GM19463 (cell line): ENCODE results near the gene CPSF4.
A peak's percentile ranks its signal among the peaks of the same experiment; 100 is the strongest.

ENCODE experiments used
- ATAC-seq: cut with Tn5 transposase; IDR thresholded peaks from one replicate; pipeline ENCODE4 v1.9.1; 2021; ENCODE audit warnings: mild to moderate bottlenecking, moderate library complexity; ENCODE audit not compliant: unreplicated experiment

The CPSF4 gene

DNA sequence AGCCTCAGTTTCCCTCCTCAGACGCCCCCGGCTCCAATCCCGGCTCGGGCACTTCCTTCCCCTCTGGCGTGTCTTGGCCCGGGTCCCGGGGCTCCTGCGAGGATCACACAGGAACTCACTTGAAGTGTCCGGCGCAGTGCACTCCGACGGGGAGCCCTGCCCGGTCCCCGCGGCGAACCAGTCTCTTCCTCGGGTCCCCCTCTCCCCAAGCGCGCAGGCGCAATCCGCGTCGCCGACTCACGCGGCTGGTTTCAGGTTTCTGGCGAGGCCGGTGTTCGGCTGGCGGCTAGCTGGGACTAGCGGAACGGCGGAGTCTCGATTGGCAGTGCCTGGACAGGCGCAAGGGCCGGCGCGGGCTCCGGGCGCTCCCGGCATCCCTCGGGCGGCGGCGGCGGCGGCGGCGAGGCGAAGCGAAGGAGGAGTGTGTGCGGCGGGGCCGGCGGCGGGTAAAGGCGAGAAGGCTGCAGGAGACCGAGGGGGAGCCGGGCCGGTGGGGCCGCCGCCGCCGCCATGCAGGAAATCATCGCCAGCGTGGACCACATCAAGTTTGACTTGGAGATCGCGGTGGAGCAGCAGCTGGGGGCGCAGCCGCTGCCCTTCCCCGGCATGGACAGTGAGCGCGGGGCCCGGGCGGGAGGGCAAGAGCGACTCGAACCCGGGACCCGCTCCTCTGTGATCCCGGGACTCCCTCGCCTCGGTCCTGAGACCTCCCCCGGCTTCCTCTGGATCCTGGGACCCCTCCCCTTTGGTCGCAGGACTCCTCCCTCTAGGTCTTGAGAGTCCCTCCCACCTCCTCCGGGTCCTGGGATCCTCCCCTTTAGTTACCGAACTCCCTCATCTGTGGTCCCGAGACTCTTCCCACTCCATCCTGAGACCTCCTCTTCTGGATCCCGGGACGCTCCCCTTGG, at the start of gene CPSF4, which contains the start of gene PTCD1:
TSS of gene CPSF4 (plus strand) at position 371 of the 908 bp plus-strand sequence. CDS start at position 511, 140 bp downstream.
TSS of gene PTCD1 (minus strand) at position 226 of the 908 bp plus-strand sequence. CDS start 3,556 bp downstream, outside the sequence.
- ATAC-seq, result peak; percentile 95

DNA sequence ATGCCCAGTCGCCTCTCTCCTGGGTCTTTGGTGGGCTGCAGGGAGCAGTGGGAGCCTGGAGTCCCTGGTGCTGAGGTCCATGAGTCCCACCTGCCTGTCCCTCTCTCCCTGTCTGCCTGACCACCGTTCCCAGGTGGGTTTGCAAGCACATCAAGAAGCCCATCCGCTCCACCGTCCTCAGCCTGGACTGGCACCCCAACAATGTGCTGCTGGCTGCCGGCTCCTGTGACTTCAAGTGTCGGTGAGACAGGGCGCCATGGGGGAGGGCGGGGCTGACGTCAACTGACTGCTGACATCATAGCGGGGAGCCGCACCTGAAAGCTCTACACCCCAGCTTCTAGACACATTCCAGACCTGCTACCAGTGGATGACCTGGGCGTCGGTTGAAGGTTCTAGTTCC, 49.0 kb upstream of the CPSF4 start:
- ATAC-seq, result no peak

DNA sequence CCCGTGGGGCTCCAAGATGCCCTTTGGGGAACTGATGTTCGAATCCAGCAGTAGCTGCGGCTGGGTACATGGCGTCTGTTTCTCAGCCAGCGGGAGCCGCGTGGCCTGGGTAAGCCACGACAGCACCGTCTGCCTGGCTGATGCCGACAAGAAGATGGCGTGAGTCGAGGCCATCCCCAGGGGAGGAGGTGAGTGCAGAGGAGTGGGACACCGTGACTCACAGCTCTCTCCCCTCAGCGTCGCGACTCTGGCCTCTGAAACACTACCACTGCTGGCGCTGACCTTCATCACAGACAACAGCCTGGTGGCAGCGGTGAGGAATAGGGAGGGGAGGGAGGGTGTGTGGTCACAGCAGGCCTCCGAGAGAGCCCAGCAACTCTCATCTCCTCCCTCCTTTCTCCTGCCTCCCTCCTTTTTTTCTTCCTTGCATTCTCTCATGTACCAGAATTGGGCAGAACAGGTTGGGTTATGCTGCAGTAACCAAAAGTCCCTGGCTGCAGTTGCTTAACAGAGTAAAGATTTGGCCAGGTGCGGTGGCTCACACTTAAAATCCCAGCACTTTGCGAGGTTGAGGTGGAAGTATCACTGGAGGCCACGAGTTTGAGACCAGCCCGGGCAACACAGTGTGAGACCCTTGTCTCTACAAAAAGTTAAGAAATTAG, 47.7 kb upstream of the CPSF4 start:
- no peak for ATAC-seq

DNA sequence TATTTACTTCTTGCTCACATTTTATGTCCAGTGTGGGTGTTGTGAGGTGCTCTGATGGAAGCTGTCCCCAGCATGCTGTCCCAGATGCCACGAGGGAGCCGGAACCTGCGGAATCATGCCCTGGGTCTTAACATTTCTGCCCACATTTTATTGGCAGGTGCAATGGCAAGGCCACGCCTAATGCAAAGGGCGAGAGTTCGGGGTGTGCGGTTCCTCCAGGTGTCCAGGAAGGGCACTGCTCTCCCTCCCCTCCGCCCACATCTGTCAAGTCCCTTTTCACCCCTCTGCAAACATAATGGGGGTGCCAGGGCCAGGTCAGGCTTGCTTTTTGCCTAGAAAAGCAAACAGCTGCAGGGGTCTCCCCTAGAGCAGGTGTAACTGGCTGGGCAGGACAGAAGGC, 46.7 kb upstream of the CPSF4 start:
- ATAC-seq, result no peak

DNA sequence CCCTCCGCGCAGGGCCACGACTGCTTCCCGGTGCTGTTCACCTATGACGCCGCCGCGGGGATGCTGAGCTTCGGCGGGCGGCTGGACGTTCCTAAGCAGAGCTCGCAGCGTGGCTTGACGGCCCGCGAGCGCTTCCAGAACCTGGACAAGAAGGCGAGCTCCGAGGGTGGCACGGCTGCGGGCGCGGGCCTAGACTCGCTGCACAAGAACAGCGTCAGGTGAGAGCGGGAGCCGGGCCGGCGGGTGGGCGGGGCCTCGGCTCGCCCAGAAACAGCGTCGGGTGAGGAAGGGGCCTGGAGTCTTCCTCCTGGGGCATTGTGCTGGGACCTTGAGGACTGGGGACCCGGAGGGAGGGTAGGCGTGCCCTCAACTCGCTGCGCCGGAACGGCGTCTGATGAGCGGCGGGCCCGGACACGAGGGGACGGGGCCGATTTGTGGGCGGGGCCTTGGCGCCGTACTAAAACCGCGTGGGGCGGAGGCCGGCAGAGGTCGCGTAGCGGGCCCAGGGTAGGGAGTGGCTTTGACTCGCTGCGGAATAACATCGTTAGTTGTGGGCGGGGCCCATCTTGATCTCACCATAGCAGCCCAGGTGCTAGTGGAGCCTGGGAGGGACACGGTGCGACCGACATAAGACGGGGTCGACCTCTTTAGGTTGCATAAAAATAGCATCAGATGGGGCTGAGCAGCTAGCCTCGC, 45.9 kb upstream of the CPSF4 start:
- ATAC-seq, result peak; percentile 60

DNA sequence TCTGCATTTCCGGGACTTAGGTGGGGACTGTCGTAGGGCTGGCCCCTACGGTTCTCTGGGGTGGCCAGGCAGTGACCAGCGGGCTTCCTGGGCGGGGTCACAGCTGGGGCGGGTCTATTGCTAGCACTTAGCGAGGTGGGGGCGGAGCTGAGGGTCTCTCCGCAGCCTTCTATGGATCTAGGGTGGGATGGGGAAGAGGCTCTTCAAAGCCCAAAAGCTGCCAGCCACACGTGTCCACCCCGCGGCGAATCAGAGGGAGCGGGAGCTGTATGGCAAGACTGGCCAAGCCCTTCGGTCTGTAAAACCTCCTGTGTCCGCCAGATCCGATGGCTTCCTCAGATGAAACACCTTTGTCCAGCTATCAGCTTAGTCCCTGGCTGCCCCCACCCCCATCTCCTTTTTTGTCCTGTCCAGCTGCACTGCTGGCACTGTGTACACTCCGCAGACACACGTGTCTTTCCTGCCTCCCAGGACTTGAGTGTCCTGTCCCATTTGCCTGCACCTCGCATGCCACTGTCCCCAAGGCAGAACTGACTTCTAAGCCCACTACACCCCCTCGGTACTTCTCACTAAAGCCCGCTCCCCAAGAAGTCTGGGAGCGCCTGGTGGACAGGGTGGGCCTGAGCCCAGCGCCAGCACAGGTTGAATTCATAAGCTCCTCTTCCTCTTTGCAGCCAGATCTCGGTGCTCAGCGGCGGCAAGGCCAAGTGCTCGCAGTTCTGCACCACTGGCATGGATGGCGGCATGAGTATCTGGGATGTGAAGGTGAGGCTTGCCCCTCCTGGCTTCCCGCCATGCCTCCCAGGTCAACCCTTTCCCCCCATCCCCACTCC, 45.2 kb upstream of the CPSF4 start:
- ATAC-seq, result no peak

DNA sequence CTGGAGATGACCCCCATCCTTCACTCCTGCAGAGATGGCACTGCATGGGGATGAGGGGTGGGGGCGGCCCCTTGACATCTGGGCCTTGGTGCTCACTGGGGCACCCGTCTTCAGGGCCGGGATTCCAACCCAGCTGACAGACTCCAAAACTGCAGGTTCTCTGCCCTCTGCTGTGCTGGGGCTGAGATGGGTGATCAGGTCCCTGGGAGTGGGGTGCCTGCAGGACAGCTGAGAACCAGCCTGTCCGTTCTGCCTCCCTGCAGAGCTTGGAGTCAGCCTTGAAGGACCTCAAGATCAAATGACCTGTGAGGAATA, 44.6 kb upstream of the CPSF4 start:
- no peak for ATAC-seq

DNA sequence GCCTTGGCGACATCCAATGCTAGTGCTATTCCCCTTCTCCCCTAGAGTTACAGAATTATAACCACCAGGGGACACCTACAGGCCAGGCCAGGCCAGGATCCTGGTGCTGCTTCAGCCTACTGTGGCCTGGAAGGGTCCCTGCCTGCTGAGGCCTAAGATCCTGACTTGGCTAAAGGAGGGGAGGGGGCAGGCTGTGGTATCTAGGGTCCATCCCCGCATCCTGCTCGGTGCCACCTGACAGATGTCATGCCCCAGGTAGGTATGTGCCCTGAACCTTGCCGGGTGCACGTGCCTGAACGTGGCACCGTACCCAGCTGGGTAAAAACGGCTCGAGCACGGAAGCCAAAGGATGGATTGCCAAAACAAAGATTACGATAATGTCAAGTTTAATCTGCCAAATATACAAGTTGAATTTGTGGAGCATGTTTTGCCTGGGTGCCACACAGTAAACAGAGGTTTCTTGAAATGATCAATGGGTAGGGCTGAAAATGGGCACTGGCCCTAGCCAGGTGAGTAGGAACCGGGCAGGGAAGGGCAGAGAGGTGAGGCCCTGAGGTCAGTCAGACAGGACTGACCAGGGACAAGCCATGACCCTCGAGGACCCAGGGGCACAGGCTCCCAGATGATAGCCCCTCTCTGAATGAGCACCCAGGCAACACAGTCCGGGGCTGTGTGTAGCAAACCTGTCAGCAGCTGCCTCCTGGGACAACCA, 43.0 kb upstream of the CPSF4 start:
- no peak for ATAC-seq

DNA sequence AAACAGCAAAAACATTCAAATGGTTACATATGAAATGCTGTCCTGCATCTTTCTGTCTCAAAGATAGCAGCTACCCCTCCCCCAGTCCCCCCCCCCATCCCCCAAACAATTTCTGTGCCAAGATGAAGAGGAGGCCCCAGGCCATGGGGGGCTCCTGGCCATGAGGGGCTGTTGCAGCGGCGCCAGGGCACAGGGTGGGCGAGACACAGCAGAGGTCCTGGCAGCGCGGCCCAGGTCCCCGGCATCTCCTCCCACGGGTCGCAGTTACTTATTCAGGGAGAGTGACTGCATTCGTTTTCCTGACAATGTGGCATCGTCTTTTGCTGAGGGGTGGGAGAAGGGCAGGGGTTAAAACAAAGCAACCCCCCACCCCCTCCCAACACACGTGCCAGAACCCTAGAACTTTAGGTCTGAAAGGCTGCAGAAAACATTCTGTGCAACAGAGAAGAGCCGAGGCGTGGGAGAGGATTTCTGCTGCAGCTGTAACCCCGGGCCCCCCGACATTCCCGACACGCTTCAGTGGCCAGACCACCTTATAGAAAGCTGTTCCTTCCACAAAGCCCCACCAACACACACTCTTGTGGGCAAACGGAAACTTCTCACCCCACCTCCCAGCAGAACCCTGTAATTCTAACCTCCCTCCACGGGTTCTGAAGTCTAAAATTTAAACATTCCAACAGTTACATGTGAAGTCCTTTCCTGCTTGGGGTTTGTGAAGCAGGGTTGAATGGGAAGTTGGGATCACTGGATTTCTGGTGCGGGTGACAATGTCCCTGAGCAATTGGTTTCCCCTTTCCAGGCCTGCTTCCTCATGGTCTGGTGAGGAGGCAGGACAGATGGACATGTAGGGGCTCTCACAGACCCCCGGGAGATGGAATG, 42.1 kb upstream of the CPSF4 start:
- no peak for ATAC-seq

DNA sequence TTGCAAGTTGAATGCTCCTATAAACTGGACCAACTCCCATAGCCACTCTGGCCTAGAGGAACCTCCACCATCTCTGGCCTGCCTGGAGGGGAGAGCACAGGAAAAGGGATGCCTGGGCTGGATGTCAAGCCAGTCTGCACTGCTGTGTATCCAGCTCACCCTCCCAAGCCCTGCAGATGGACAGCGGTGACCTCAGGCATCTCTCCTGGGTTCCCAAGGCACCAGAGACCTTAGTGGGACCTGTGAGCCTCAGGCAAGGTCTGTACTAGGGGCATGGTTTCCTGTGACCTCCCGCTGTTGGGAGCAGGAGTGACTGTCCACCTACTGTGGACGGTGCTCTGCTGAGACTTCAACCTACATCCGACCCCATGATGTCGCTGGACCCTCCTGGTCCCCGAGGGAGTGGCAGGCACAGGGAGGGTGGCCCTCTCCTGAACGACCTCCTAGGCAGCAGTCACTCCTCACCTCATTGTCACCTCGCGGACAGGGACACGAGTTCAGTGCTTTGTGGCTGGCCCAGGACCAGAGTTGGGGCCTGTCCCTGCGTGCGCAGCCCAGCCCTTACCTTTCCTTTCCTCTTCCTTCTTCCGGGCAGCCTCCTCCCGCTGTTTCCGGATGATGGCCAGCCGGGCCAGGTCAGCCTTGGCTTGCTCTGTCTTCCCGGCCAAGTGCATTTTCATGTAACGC, 41.3 kb upstream of the CPSF4 start:
- ATAC-seq, result no peak

DNA sequence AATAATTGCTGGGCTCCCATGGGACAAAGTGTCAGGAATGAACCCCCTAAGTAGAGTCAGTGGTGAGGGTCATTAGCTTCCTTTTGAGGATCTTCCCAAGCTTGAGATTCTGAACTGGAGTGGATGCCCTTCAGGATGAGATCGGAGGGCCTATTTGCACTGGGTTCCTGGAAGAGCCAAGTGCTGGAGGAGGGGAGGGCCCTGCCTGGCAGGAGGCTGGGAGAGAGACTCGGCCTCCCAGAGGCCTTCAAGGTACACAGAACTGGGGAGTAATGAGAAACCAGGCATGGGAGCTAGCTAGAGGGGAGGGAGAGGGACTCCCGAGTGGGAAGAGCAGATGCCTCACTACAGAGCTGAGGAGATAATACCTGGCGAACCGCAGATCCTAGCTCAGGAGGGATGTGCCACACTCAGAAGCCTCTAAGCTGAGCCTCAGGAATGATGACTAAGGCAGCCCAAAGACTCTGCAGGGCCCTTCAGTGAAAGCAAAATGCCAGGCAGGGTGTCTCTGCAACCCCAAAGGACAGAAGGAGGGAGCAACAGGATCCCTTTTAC, 39.8 kb upstream of the CPSF4 start:
- no peak for ATAC-seq

DNA sequence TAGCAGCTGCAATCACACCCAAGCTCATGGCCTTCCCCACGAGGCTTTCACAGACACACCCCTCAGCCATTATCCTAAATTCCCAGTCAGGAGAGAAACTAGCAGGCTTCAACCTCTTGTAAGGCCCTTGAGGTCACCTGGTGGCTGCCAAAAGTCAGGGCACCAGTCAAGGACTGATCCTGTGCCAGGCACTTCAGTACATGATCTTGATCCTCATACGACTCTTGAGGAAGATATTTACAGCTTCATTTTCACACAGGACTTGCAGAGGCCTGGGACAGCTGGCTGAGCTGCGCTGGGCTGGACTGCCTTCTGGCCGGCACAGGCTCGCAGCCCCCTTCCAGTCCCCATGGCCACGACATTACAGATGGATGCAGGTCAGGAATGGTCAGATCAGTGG, 39.1 kb upstream of the CPSF4 start:
- no peak for ATAC-seq

DNA sequence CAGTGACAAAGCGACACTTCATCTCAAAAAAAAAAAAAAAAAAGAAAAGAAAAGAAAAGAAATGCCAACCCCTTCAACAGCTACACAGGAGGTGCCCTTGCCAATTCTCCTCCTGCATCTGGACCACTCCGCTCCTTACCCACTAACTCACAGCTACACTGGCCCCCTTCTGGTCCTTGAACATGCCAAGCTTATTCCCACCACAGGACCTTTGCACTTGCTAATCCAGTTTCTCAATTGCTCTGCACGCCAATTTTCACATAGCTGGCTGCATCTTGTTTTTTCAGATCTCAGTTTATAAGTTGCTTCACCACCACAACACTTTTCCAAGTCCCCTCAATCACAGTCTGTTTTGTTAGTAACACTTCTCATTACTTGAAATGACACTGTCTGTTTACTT, 35.9 kb upstream of the CPSF4 start:
- no peak for ATAC-seq

DNA sequence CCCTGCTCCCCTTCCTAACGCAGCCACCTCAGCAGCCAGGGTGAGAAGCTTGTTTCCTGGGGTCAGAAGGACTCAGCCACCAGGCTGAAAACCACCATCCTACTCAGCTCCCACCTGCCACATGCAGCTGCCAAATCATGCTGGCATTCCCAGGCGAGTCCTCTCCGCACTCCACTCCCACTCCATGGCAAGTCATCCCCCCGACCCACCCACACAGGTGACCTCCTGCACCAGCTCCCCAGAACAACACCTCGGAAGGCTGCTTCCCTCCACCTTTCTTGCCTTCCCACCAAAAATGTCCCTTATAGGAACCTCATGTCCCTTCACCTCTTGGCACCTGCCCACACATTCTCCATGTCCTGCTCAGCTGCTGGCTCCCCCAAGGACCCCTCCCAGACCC, 35.0 kb upstream of the CPSF4 start:
- ATAC-seq, result no peak

DNA sequence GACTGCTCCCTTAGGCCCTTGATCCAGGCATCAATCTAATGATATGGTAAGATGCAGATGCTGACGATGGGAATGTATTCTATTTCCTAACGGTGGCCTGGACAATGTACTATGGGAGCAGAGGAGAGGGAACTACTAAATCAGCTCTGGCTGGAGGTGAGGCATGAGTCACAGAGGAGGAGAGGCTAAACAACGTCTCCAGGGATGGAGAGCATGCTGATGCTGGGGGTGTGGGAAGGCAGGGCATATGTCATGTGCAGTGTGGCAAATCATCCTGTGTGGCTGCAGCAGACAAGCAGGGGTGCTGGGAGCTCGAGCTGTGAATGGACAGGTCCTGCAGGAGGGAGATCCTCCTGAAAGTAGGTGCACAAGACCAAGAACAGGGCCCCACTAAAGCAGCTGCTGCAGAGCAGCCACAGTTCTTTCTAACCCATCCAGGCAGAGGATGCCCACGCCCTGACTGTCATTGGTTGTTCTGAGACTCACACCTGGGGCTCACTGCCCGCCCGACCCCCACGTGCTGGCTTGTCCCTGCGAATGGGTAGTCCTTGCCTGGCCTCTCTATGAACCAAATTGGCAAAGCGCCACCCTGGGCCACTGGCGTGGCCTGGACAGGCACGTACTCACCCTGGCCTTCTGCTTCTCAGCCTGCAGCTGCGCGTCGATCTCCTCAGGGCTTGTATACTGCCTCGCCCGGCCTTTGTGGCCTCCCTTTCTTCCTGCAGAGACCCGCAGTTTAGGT, 34.3 kb upstream of the CPSF4 start:
- no peak for ATAC-seq

DNA sequence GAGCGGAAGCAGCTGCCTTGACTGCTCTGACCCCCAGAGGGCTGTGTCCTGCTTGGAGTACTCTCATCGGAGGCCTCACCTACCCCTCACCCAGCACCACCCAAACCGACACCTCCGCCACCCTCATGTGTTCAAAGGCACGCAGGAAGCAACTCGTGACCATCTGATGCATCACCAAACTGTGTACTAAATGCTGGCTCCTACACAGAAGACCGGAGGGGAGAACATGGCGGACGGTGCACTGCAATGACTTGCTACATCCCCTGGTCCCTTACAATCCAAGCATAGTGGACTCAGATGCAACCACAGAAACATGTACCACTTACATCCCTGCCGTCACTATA, 33.8 kb upstream of the CPSF4 start:
- ATAC-seq, result no peak

DNA sequence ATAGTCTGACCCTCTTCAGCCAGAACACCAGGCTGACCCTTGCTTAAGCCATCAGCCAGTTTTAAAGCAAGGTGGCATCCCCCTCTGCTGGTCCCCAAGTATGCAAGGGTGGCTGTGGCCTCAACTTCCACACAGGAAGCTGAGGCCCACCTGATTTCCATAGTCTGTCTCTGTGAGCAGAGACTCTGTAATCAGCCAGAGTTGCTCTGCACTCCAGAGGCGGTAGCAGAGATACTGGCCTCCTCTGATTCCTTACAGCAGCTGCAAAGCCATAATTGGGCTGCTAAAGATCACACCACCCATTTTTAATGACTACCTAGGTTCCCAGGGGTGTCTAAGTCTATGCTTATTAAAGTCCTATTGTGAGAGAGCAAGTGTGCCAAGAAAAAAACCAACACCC, 32.2 kb upstream of the CPSF4 start:
- ATAC-seq, result no peak

DNA sequence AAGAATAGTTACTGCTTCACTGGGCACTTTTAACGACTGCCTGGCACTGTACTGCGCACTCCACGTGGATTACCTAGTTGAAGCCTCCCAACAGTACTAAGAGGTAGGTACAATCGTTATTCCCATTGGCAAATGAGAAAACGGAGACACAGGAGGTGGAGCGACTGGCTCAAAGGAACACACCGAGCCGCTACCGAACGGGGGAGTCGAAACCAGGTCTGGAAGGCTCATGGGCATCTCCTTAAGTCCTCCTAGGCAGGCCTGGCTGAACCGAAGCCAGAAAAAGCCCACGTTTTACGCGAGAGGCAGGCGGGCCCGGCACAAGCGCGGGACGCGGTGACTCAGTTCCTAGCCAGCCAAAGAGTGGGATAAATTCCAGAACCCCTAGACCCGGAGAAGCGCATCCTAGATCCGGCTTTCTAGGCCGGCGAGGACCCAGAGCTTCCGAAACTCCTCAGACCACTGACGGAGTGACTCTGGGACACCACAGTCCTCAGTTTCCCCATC, 30.8 kb upstream of the CPSF4 start:
- no peak for ATAC-seq
